GM11168 (cell line): Measurements from ENCODE around the gene MYMX.
"Not testable (repeated sequence)": the region's sequence is repeated elsewhere in the genome, so short reads cannot be mapped to it uniquely, and the experiment has no call there.

ENCODE experiments used
- in situ Hi-C: fragments of 300-500 bp; cut with MboI; formaldehyde crosslinking; loops from one replicate; pipeline ENCODE4 v1.12.0; 2022; ENCODE audit warnings: low sequenced_read_pairs; ENCODE audit not compliant: unreplicated experiment

Gene MYMX

DNA sequence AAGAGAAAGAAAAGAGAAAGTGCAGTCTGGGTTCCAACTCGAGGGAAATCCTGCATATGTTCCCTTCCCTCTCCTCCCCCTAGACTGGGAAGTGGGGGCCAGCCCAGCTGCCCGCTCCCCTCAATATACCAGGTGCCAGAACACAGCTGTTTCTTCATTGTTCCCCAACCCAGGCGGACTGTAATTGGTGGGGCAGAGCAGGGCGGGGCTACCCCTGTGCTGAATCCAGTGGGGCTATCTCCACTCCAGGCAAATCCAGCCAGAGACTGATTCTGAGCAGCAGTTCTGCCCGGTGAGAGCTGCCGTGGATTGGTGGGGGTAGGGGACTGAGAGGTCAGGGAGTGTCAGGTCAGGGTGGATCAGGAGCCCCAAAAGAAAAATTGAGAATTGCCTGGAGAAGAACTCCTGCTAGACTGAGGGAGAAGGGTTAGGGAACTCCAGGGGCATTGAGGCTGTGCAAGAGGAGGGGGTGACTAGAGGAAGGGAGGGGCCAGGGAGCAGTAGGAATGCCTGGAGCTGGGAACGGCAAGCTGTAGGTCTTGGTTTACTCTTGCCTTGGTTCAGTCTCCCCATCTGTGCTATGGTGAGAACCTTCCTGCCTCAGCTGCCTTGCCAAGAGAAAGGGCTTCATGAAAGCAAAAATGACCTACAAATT, at the start of gene MYMX:
TSS of gene MYMX (plus strand) at position 250 of the 655 bp plus-strand sequence. CDS start 546 bp downstream, outside the sequence.
- in situ Hi-C loops = no loop called here

DNA sequence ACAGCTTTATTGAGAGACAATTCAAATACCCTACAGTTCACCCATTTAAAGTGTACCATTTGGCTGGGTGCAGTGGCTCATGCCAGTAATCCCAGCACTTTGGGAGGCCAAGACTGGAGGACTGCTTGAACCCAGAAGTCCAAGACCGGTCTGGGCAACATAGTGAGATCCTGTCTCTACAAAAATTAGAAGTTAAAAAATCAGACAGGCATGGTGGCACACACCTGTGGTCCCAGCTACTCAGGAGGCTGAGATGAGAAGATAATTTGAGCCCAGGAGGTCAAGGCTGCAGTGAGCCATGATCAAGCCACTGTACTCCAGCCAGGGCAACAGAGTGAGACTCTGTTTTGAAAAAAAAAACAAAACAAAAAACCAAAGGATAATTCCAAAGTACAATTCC, 49.2 kb upstream of the MYMX start:
- in situ Hi-C loops = loop anchor here (10.0 kb wide), 1 partner anchor 167 kb away; no protein-coding TSS in a partner anchor

DNA sequence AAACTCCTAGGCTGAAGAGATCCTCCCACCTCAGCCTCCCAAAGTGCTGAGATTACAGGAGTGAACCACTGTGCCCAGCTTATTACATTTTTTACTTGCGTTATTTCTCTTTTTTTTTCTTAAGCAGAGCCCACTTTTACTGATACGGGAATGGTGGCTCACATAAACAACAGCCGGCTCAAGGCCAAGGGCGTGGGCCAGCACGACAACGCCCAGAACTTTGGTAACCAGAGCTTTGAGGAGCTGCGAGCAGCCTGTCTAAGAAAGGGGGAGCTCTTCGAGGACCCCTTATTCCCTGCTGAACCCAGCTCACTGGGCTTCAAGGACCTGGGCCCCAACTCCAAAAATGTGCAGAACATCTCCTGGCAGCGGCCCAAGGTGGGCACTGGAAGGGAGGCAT, 47.6 kb upstream of the MYMX start:
- in situ Hi-C loops = loop anchor here (10.0 kb wide), 1 partner anchor 166 kb away; no protein-coding TSS in a partner anchor

DNA sequence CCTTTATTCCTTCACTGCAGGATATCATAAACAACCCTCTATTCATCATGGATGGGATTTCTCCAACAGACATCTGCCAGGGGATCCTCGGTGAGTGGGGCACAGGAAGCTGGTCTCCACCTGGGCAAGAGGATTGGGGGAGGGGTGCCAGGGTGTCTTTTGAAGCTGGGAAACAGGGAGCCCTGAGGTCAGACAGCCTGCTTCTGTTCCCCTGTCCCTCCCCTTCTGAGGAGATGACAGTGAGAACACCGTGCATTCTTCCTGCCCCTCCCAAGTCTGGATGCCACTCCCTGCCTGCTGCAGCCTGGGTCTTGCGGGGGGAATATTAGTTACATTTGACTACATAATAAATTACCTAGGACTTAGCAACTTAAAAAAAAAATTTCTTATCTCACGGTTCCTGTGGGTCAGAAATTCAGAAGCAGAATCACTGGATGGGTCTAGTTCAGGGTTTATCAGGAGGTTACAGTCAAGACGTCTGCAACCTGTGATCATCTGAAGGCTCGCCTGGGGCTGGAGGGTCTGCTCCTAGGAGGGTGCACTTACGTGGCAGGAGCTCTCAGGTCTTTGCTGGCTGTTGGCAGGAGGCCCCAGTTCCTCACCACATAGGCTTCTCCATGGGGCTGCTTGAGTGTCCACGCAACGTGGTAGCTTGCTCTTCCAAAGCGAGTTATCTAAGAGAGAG, 46.7 kb upstream of the MYMX start:
- in situ Hi-C loops = loop anchor here (5.0 to 10.0 kb wide), 2 partner anchors 67 to 165 kb away; no protein-coding TSS in a partner anchor

DNA sequence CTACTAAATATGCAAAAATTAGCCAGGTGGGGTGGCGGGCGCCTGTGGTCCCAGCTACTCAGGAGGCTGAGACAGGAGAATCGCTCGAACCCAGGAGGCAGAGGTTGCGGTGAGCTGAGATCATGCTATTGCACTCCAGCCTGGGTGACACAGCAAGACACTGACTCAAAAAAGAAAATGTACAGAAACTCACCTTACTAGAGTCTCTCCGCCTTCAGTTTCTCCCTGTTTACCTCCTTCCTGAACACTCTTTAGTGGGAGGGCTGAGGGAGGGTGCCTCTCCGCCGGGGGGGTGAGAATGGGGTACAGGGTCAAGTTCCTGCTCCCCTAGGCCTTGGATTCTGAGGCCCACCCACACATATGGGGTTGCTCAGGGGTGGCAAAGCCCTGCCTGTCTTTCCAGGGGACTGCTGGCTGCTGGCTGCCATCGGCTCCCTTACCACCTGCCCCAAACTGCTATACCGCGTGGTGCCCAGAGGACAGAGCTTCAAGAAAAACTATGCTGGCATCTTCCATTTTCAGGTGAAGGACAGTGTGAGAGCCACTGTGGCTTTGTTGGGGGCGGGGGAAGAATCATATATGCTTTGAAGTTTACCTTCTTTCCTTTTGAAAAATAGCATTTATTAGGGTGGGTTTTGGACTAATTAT, 44.7 kb upstream of the MYMX start:
- in situ Hi-C loops = loop anchor here (5.0 kb wide), 1 partner anchor 65 kb away; no protein-coding TSS in a partner anchor

DNA sequence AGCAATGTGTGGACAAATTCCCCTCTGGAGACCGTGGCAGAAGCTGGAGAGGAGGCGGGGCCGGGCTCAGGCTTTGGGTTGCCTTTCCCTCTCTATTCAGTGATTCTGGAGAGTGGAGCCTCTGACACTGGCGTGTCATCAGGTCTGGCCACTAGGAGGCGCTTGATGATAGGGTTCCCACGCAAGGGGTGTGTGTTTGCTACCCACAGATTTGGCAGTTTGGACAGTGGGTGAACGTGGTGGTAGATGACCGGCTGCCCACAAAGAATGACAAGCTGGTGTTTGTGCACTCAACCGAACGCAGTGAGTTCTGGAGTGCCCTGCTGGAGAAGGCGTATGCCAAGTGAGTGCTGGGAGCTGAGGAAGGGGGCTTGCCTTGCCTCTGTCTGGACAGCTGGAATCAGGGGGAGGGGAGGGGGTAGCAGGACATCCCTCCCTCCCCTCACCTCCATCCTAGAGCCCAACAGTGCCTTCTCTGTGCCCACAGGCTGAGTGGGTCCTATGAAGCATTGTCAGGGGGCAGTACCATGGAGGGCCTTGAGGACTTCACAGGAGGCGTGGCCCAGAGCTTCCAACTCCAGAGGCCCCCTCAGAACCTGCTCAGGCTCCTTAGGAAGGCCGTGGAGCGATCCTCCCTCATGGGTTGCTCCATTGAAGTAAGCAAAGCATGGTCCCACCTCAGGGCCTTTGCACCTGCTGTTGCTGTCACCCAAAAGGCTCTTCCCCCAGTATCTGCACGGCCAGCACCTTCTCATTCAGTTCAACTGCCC, 43.8 kb upstream of the MYMX start:
- in situ Hi-C loops = loop anchor here (5.0 kb wide), 1 partner anchor 64 kb away; no protein-coding TSS in a partner anchor

DNA sequence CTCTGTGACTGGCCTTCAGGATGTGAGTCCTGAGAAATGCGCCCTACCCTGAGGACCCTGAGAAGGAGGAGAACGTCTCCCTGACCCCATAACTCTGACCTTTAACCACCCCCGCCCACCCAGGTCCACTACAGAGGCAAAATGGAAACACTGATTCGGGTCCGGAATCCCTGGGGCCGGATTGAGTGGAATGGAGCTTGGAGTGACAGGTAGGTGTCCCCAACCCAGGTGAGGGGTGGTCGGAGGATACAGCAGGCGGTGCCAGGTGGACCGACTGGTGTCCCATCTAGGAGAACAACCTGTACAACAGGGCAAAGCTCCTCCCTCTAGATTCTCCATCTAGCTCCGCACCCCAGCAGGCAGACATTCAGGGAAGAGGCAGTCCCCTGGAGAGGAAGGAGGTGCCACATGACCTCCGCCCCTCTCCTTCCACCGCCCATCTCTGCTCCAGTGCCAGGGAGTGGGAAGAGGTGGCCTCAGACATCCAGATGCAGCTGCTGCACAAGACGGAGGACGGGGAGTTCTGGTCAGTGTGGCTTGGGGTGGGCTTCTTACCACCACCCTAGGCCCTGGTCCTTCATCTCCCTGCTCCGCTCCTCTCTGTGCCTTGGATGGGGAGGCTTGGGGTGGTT, 40.5 kb upstream of the MYMX start:
- in situ Hi-C loops = no loop called here

DNA sequence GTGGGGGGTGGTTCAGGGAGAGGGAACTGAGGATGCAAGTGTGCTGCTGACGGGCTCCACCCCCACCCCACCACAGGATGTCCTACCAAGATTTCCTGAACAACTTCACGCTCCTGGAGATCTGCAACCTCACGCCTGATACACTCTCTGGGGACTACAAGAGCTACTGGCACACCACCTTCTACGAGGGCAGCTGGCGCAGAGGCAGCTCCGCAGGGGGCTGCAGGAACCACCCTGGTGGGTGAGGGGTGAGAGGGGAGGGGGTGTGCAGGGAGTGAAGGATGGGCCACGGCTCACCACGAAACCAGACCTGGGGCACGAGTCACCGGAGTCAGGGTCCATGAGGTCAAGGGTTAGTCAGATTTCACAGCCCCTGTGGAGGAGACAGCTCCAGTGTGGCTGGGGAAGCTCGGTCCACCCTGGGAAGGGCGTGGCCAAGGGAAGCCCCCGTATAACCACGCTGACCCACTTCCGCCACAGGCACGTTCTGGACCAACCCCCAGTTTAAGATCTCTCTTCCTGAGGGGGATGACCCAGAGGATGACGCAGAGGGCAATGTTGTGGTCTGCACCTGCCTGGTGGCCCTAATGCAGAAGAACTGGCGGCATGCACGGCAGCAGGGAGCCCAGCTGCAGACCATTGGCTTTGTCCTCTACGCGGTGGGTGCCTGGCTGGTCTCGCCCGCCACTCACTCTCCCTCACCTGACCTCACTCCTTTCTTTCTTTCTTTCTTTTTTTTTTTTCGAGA, 39.8 kb upstream of the MYMX start:
- in situ Hi-C loops = no loop called here

DNA sequence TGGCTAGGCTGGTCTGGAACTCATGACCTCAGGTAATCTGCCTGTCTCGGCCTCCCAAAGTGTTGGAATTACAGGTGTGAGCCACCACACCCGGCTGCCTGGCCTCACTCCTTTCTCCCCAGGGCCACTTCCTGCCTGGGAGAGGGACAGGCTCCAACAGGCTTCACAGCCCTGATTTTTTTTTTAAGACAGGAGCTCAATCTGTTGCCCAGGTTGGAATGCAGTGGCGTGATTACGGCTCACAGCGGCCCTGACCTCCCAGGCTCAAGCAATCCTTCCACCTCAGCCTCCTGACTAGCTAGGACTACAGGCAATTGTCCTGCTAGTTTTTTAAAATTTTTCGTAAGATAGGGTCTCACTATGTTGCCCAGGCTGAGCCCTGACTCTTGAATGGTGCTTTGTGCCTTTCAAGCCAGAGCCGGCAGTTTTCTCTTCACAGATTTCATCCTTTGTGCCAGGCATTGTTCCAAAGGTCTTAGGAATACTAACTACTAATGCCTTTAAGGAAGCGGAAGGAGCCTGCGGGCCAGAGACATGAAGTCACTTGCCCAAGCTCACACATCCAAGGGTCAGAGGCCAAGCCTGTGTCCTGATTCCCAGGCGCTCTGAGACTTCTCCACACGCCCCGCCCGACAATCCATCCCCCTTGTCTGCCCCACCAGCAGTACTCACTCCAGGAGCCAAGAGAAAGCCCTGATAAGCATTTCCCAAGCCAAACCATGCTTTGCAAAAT, 38.9 kb upstream of the MYMX start:
- in situ Hi-C loops = no loop called here

DNA sequence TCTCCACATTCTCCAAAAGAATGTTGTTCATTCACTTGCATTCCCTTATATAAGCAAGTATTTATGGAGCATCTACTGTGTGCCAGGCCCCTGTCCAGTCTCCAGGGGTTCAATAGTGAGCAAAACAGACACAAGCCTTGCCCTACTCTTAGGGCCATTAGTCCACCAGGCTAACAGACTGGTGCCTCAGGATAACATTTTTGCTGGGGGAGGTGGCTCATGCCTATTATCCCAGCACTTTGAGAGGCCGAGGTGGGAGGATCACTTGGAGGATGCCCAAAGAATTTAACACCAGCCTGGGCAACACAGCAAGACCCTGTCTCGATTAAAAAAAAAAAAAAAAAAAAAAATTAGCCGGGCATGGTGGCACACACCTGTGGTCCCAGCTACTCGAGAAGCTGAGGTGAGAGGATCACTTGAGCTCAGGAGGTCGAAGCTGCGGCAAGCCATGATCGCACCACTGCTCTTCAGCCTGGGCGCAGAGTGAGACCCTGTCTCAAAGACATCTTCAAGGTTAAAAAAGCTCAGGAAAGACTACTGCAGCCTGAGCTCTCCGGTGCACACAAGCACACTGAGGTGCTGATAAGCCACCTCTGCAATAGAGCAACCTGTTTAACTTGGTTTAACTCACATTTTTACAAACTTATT, 38.2 kb upstream of the MYMX start:
- in situ Hi-C loops = no loop called here

DNA sequence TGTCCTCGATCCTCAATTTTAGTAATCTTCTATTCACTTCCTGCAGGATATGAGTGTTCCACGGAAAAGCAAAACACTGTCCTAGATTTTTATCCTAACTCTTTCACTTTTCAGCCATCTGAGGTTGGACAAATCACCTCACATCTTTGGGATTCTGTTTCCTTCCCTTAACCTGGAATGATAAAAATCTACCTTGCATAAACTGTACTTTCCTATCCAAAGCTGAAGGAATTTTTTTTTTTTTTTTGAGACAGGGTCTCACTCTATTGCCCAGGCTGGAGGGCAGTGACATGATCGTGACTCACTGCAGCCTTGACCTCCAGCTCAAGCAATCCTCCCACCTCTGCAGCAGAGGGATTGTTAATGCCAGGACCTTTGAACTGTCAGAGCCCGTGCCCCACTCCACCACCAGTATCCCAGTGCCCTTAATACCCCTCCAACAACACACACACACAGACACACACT, 37.6 kb upstream of the MYMX start:
- in situ Hi-C loops = no loop called here

DNA sequence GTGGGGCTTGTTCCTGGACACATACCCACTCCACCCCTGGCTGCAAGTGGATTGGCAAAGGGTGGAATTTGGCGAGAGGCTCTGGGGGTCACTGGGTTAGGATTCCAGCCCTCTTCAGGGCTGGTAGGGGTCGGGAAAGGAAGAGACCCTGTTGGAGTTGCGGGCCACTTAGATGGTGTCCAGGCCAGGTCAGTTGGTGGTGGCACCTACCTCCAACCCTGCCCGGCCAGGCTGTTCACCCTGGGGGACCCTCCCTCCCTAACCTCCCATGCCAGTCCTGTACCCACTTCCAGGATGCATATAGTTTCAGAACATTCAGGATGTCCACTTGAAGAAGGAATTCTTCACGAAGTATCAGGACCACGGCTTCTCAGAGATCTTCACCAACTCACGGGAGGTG, 37.1 kb upstream of the MYMX start:
- in situ Hi-C loops = no loop called here

DNA sequence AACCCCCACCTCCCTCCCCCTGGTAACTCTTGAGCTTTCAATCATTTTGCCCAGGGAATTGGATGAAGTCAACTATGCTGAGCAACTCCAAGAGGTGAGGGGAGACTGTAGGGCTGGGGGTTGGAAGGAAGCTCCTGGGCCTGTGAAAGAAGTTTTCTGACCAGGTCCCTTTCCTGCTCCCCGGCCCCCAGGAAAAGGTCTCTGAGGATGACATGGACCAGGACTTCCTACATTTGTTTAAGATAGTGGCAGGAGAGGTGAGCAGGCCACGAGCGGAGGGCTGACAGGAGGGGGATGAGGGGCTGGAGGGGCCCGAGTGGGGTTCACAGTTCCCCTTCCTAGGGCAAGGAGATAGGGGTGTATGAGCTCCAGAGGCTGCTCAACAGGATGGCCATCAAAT, 36.3 kb upstream of the MYMX start:
- in situ Hi-C loops = no loop called here

DNA sequence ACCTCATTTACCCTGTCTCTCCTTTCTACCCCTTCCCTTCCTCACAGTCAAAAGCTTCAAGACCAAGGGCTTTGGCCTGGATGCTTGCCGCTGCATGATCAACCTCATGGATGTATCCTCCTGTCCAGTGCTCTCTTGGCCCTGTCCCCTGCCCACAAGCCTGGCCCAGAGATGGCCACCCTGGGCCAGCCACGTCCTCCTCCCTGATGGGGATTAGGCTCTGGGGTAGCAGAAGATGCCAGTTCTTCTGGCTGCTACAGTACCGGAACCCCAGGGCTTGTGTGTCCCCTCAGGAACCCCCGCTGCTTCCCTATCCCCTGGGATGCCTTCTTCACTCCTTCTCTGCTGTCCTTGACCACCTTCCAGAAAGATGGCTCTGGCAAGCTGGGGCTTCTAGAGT, 35.8 kb upstream of the MYMX start:
- in situ Hi-C loops = no loop called here

DNA sequence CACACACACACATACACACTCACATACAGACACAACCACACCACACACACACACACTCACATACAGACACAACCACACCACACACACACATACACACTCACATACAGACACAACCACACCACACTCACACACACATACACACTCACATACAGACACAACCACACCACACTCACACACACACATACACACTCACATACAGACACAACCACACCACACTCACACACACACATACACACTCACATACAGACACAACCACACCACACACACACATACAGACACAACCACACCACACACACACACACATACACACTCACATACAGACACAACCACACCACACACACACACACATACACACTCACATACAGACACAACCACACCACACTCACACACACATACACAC, 34.9 kb upstream of the MYMX start:
- in situ Hi-C loops = not testable (repeated sequence)

DNA sequence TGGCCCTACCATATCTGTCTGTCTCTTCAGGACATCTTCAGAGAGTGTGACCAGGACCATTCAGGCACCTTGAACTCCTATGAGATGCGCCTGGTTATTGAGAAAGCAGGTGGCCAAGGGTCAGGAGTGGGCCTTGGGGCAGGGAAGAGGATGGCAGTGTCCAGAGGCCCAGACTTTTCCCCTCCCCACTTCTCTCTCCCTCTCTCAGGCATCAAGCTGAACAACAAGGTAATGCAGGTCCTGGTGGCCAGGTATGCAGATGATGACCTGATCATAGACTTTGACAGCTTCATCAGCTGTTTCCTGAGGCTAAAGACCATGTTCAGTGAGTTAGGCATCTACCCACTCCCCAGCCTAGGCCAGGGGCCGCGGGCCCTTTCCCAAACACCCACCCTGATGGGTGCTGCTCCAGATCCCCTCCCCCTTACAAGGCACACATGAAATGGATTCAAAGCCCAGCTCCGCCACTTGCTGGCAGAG, 33.8 kb upstream of the MYMX start:
- in situ Hi-C loops = no loop called here

DNA sequence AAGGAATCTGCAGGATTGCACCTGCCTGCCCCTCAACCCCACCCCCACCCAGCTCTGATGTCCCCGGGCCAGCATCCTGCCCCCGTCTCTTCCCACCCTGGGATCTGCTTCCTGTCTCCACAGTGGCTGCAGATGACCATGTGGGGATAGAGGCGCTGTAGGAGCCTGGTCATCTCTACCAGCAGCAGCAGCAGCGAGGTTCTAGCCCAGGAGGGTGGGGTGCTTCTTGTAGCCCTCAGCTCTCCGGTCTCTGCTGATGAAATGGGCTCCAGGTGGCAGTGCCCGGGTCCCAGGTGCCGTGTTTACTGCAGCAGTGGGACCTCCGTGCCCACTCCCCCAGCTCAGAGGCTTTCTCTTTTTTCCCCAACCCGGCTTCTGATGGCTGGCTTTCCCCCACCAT, 32.9 kb upstream of the MYMX start:
- in situ Hi-C loops = no loop called here

DNA sequence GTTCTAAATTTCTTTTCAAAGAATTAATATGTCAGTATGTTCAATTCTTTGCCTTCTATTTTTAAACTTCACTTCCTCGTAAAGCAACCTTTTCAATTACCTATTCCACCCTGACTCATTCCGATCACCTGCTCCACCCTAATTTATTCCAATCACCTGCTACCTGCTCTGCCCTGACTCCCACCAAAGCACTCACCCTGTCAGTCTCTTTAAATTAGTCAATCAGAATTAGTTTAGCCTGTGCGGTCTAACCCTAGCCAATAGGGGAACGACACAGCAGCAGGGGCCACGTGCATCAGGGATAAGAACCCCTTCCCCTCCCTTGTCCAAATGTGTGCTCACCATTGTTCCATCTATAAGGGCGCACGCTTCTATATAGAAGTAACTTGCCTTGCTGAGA, 31.4 kb upstream of the MYMX start:
- in situ Hi-C loops = not testable (repeated sequence)
